ENCODE measurements around the gene ARRDC2.

GRCh38 chr19:17989425-17990094 lies 18.4 kb upstream of the ARRDC2 start:
- no peak for TF ChIP-seq EZH2 (IDR thresholded peaks at IDR 0.05; ENCODE audit: low read length, unreplicated experiment)
- TF ChIP-seq CTCF (conservative IDR thresholded peaks at IDR 0.05; ENCODE audit: low read depth, low read length), result no peak
- TF ChIP-seq EZH2phosphoT487 (IDR thresholded peaks at IDR 0.05; ENCODE audit: borderline replicate concordance, low read length), result no peak

Measured in PC-3 (cell line).